A673 (cell line): ENCODE measurements around the gene LARP4B.

Experiments used
- EZH2 ChIP-seq: fragments of 200-600 bp; sonication (generic); IDR thresholded peaks from 2 replicates; pipeline ENCODE4 v1.6.1; 2017; ENCODE audit warnings: borderline replicate concordance, low read depth, mild to moderate bottlenecking, mixed read lengths, antibody characterized with exemption, low read length; ENCODE audit not compliant: poor library complexity, severe bottlenecking
- TF ChIP-seq, protein P1 (sequence below): fragments of 300-800, 200-600 bp; sonication (generic); conservative IDR thresholded peaks from 2 replicates; pipeline ENCODE4 v1.5.1; 2017; ENCODE audit warnings: low read depth, mild to moderate bottlenecking, antibody characterized with exemption, low read length, moderate library complexity, mixed read lengths

DNA sequence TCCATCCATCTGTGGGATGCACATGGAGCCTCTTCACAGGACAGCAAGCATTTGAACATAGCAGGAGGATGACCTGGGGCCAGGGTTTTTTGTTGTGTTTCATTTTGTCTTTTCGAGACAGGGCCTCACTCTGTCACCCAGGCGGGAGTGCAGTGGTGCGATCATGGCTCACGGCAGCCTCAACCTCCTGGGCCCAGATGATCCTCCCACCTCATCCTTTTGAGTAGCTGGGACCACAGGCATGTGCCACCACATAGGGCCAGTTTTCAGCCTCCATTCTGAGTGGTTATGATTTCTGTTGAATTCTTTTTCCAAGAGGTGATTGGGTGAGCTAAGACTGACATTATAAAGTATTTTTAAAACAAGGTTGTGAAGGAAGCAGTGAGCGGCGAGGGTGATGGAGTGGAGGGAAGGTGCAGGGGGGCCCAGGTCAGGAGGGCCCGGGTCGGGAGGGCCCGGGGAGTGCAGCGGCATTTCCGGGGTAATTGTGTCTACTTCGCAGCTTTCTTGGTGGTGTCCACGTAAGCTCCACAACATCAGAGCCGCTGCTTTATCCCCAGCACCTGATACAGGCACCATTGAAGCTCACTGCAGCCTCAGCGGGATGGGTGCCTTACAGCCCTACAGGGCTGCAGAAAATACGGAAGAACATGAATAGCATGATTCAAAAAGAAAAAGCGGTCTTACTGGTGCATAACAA is 12.0 kb upstream of the LARP4B start:
- TF ChIP-seq, protein P1, sequence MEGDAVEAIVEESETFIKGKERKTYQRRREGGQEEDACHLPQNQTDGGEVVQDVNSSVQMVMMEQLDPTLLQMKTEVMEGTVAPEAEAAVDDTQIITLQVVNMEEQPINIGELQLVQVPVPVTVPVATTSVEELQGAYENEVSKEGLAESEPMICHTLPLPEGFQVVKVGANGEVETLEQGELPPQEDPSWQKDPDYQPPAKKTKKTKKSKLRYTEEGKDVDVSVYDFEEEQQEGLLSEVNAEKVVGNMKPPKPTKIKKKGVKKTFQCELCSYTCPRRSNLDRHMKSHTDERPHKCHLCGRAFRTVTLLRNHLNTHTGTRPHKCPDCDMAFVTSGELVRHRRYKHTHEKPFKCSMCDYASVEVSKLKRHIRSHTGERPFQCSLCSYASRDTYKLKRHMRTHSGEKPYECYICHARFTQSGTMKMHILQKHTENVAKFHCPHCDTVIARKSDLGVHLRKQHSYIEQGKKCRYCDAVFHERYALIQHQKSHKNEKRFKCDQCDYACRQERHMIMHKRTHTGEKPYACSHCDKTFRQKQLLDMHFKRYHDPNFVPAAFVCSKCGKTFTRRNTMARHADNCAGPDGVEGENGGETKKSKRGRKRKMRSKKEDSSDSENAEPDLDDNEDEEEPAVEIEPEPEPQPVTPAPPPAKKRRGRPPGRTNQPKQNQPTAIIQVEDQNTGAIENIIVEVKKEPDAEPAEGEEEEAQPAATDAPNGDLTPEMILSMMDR, result no peak
- TF ChIP-seq EZH2, result no peak
